ENCODE results near the gene RITA1.

The RITA1 gene

DNA sequence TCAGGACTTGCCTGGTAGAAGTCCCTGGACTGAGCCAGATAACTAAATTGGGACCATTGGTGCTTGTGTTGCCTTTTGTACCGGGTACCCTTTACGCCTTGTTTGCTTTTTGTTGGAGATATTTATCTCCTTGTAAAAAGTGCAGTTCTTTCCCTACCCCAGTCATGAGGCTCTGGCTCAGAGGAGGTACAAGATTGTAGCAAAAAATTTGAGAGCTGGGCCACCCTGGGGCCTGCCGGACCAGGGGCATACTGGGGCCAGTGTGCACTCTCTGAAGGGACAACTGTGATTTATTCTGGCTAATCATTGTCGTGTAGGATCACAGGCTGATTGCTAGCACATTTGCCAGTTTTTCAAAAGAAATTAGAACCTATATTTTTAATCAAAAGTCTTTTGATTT, 49.0 kb downstream of the RITA1 start:
- TF ChIP-seq, protein P1, sequence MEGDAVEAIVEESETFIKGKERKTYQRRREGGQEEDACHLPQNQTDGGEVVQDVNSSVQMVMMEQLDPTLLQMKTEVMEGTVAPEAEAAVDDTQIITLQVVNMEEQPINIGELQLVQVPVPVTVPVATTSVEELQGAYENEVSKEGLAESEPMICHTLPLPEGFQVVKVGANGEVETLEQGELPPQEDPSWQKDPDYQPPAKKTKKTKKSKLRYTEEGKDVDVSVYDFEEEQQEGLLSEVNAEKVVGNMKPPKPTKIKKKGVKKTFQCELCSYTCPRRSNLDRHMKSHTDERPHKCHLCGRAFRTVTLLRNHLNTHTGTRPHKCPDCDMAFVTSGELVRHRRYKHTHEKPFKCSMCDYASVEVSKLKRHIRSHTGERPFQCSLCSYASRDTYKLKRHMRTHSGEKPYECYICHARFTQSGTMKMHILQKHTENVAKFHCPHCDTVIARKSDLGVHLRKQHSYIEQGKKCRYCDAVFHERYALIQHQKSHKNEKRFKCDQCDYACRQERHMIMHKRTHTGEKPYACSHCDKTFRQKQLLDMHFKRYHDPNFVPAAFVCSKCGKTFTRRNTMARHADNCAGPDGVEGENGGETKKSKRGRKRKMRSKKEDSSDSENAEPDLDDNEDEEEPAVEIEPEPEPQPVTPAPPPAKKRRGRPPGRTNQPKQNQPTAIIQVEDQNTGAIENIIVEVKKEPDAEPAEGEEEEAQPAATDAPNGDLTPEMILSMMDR (IDR thresholded peaks at IDR 0.05; ENCODE audit: extremely low read depth, missing control alignments) = no peak
- no peak for DNase-seq (ENCODE audit: low spot score)

DNA sequence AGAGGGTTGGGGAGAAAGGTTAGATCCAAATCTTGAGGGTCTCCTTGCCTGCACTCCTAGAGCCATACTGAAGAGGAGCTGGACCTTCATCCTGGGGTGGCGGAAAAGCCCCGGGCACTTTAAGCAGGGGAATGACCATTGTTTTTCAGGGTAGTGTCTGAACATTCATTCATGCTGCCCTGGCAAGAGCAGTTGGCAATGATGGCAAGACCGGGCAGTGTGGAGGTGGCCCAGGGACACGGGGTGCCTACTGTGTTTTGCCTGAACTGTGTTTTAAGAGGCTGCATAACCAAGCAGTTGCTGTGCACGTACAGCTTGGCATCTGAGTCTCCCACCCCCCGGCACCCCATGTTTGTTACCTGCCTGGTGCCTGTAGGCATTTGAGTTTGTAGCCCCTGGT, 50.5 kb downstream of the RITA1 start:
- no peak for DNase-seq (ENCODE audit: low spot score)
- TF ChIP-seq, protein P1 (IDR thresholded peaks at IDR 0.05; ENCODE audit: extremely low read depth, missing control alignments) = no peak

DNA sequence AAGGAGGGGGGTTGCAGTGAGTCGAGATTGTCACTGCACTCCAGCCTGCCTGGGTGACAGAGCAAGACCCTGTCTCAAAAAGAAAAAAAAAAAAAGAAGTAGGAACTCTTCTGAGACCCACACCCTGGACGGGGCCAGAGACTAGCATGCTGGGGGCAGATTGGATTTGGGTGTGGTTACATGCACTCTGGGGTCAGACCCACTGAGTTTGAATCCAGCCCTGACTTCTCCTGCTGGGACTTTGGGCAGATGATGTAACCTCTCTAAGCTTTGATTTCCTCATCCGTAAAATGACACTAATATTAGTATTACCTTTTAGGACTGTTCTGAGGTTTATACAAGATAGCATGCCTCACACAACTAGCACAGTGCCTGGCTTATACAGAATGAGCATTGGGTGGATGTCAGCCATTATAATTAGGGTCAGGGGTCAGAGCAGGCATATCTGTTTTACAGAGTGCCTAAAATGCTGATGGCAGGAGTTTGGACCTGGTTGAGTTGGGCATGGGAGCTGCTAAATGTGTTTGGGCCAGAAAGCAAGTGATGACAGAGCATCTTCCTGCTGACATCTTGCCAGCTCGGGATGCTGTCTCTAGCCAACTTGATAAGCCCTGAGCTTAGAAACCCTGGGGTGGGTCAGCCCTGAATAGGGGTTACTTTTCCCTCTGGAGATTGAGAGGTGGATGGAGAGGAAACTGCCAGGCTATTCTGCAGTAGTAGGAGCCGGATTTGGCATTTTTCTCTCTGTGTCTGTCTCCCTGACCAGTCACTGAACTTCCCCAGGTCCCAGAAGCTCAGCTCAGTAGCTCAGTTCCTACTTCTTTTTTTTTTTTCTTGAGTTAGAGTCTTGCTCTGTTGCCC, 51.2 kb downstream of the RITA1 start:
- TF ChIP-seq, protein P1 (IDR thresholded peaks at IDR 0.05; ENCODE audit: extremely low read depth, missing control alignments) = no peak
- DNase-seq (ENCODE audit: low spot score) = no peak

DNA sequence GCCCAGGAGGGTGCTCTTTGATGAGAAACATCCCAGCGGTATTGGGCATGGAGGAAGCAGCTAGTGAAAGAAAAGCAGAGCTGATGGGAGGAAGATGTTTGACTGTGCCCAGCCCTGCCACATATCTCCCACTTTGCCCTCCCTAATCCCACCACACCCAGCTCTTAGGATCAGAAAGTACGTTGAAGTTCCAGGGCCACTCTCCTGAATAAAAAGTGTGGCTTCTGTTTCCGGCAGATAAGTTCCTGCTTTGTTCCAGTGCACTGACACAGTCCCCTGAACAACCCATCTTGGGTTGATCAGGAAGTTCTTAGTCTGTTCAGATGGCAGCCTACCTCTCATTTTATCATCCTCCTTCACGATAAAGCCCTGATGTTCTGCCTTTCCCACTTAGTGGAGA, 52.2 kb downstream of the RITA1 start:
- no peak for DNase-seq (ENCODE audit: low spot score)
- TF ChIP-seq, protein P1 (IDR thresholded peaks at IDR 0.05; ENCODE audit: extremely low read depth, missing control alignments) = no peak

DNA sequence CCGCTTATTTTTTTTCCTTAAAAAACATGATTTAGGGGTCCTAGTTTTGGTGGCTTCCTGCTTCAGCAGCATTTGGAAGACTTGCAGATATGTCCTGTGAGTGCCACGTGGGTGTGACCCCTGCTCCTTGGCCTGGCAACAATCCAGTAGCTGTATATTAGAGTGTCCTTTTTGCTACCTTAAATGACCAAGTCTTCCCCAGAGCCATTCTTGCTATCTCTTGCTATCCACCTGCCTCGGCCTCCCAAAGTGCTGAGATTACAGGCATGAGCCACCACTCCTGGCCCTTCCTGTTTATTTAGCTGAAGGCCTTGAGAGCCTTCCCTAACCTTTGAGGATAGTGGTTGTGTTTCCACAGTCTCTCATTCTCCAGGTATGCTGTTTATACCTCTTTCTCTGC, 52.8 kb downstream of the RITA1 start:
- TF ChIP-seq, protein P1 (IDR thresholded peaks at IDR 0.05; ENCODE audit: extremely low read depth, missing control alignments) = no peak
- DNase-seq (ENCODE audit: low spot score) = no peak

DNA sequence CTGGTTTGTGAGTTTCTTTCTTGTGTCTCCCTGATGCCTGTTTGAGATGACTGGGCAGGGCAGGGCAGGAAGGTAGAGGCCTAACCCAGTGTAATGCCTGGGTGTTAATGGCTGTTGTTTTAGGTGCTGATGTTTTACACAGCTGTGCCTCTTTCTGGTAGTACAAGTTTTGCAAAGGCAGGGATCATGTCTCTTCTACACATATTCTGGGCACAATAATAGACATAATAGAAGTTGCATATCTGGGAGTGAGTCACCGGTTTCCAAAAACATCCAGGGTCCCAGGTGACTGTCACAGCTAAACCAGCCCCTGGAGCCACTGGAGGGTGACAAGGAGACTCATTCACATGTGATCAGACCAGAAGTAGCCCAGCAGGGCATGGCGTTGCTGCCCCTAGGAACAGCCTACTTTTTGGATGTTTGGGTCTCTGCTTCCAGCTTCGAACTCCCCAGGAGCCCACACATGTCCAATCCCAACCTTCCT, 53.8 kb downstream of the RITA1 start:
- TF ChIP-seq, protein P1 (IDR thresholded peaks at IDR 0.05; ENCODE audit: extremely low read depth, missing control alignments) = no peak
- no peak for DNase-seq (ENCODE audit: low spot score)

DNA sequence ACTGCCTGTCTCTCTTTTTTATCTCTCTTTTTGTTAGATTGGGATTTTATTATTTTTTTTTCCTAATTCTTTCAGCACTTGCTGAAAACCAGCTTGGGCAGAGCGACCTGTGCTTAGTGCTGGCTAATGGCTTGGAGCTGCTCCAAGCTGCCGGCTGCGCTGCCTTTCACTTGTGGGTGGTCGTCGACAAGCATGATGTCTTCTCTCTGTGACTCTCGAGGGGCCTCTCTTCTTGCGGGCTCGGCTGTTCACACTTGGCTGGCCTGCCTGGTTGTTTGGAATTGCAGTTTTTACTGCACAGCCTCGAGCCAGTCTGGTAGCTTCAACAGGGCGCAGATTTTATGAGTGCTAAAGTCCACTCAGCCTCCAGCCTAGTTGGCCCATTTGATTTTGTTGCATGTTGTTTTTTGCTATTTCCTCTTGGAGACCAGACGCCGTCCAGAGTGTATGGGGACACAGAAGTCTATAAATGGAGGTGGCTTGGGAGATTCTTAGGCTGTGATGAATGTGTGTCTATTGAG, 54.4 kb downstream of the RITA1 start:
- no peak for DNase-seq (ENCODE audit: low spot score)
- TF ChIP-seq, protein P1 (IDR thresholded peaks at IDR 0.05; ENCODE audit: extremely low read depth, missing control alignments) = no peak
